GM21367 (cell line): ENCODE results near the gene RTN4IP1.

ENCODE experiments used
- ATAC-seq: cut with Tn5 transposase; IDR thresholded peaks from one replicate; pipeline ENCODE4 v1.9.1; 2021; ENCODE audit not compliant: unreplicated experiment

RTN4IP1 gene

GRCh38 chr6:106525107-106525881 lies 104.0 kb downstream of the RTN4IP1 start:
- peak; percentile 40 for ATAC-seq

GRCh38 chr6:106522562-106523250 lies 106.6 kb downstream of the RTN4IP1 start:
- ATAC-seq: no peak
